Measurements from ENCODE around the gene DUS3L.
A peak's percentile ranks its signal among the peaks of the same experiment; 100 is the strongest.
"Not testable (repeated sequence)": the region's sequence is repeated elsewhere in the genome, so short reads cannot be mapped to it uniquely, and the experiment has no call there.

Gene DUS3L

DNA sequence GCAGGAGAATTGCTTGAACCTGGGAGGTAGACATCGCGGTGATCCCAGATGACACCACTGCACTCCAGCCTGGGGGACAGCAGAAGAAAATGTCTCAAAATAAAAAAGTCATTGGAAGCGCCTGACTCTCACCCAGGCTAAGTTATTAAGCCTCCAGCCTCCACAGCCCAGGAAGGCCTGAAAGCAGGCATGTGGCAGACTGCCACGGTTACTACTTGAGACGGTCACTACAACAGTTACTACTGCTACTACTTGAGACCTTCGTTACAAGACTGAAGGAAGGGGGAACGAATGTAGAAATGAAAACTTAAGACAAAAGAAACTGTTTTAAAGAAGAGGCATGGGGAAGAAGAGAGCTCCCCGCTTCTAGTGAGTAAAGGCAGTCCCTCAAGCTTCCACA lies 16.0 kb downstream of the DUS3L start:
- no peak for DNase-seq (ENCODE audit: low read depth)

DNA sequence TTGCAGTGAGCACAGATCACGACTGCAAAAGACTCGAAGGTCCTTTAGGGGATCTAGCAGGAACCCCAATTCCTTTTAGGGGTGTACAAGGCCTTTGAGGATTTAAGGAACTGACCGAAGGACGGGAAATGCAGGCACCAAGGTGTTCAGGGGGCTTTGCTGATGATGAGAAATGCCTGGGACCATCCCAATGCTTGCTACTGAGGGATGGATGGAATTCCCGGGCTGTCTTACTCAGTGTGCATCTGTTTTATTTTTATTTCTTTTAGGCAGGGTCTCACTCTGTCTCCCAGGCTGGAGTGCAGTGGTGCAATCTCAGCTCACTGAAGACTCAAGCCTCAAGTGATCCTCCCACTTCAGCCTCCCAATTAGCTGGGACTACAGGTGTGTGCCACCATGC lies 17.7 kb downstream of the DUS3L start:
- DNase-seq (ENCODE audit: low read depth): no peak

DNA sequence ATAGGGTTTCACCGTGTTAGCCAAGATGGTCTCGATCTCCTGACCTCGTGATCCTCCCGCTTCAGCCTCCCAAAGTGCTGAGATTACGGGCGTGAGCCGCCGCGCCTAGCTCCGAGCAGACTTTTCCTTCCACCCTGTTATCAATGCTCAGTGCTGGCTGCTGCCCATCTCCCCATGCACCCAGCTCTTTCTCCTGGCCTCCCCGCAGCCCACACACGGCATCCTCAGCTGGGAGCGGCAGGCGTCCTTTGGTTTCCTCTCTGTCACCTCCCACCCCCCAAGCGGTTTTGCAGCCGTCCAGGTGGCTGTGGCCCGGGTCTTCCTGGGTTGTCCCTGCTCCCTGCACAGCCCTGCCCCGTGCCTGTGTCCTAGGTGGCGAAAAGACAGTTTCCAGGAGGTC lies 18.5 kb downstream of the DUS3L start:
- no peak for DNase-seq (ENCODE audit: low read depth)

DNA sequence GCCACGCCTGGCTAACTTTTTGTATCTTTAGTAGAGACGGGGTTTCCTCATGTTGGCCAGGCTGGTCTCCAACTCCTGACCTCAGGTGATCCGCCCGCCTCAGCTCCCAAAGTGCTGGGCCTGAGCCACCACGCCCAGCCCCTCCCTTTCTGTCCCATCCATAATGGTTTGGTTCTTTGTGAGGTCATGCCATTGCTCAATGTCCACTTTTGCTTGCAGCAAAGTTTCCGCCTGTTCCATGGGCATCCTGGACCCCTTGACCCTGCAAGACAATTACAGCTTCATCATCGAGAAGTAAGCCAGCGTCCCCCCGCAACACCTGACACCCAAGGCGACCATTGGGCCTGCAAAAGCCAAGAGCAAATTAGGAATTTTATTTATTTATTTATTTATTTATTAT lies 23.0 kb downstream of the DUS3L start:
- no peak for DNase-seq (ENCODE audit: low read depth)

DNA sequence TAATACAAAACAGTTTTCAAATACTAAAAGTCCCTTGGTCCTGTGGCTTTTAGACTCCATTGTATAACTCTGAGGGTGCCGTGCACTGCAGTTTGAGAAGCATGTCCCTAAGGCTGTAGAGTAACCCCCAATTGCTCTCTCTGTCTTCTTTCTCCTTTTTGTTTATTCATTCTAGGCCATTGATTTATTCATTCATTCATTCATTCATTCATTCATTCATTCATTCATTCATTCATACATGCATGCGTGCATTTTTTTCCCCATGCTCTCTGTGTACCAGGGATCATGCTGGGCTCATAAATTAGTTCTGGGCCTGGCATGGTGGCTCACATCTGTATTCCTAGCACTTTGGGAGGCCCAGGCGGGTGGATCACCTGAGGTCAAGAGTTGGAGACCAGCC lies 25.7 kb downstream of the DUS3L start:
- no peak for DNase-seq (ENCODE audit: low read depth)

DNA sequence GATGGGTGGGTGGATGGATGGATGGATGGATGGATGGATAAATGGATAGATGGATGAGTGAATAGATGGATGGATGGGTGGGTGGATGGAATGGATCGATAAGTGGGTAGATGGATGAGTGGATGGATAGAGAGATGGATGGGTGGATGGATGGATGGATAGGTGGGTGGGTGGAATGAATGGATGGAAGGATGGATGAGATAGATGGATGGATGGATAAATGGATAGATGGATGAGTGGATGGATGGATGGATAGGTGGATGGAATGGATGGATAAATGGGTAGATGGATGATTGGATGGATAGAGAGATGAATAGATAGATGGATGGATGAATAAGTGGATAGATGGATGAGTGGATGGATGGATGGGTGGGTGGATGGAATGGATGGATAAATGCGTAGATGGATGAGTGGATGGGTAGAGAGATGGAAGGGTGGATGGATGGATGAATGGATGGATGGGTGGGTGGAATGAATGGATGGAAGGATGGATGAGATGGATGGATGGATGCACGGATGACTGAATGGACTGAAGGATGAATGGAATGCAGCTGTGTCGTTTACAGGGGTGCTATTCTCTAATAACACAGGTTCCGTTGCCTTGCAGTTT lies 28.2 kb downstream of the DUS3L start:
- DNase-seq (ENCODE audit: low read depth): no peak

DNA sequence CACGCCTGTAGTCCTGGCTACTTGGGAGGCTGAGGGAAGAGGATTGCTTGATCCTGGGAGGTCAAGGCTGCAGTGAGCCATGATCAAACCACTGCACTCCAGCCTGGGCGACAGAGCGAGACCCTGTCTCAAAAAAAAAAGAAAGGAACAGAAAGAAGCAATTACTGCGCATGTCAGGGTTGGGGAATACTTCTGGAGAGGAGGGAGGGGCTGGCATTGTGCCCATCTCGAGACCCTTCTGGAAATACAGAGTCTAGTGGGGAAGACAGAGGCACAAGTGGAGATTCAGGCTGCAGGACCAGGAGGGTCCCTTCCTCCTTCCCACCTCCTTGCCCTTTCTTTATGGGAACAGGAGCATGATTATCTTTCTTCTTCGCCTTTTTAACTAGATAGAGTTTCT lies 37.2 kb downstream of the DUS3L start:
- DNase-seq (ENCODE audit: low read depth): no peak

DNA sequence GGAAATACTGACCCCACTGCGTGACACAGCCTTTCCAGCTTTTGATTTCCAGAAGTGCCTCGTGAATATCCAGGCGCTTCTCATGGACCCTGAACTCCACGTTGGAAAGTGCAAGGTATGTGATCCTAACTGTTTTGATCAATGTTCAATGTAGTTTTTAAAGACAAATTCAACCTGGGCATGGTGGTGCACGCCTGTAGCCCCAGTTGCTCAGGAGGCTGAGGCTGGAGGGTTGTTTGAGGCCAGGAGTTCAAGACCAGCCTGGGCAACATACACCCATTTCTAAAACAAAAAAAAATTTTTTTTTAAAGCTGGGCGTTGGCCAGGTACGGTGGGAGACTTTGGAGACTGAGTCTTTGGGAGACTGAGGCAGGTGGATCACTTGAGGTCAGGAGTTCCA lies 39.3 kb downstream of the DUS3L start:
- DNase-seq (ENCODE audit: low read depth): no peak

DNA sequence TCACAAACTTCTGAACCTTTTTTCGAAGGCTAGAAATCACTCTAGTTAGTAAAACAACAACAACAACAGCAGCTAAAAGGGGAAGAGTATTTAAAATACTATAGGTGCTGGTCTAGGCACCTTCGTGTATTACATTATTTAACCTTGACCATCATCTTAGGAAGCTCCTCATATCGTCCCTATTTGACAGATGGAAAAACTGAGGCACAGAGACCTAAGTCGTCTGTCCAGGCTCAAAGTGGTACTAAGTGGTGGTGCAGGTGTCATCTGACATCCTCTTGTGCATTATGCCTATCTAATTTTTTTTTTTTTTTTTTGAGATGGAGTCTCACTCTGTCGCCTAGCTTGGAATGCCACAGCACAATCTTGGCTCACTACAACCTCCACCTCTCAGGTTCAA lies 41.5 kb downstream of the DUS3L start:
- DNase-seq (ENCODE audit: low read depth): no peak

DNA sequence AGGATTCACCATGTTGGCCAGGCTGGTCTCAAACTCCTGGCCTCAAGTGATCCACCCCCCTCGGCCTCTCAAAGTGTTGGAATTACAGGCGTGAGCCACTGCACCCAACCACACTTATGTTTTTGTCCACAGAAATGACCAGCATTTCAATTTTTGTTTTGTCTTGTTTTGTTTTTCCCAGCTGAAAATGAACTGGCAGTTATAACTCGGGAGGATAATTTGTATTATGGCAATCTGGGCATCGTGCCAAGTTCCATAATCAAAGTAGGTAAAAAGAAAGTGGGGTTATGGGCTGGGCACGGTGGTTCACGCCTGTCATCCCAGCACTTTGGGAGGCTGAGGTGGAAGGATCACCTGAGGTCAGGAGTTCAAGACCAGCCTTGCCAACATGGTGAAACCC lies 42.0 kb downstream of the DUS3L start:
- DNase-seq (ENCODE audit: low read depth): not testable (repeated sequence)

DNA sequence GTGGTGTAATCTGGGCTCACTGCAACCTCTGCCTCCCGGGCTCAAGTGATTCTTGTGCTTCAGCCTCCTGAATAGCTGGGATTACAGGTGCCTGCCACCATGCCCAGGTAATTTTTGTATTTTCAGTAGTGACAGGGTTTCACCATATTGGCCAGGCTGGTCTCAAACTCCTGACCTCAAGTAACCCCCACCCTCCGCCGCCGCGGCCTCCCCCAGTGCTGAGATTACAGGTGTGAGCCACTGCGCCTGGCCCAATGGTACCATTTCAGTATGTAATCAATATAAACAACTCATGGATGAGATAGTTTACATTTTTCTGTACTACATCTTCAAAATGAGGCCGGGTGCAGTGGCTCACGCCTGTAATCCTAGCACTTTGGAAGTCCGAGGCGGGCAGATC lies 46.0 kb downstream of the DUS3L start:
- DNase-seq (ENCODE audit: low read depth): not testable (repeated sequence)

DNA sequence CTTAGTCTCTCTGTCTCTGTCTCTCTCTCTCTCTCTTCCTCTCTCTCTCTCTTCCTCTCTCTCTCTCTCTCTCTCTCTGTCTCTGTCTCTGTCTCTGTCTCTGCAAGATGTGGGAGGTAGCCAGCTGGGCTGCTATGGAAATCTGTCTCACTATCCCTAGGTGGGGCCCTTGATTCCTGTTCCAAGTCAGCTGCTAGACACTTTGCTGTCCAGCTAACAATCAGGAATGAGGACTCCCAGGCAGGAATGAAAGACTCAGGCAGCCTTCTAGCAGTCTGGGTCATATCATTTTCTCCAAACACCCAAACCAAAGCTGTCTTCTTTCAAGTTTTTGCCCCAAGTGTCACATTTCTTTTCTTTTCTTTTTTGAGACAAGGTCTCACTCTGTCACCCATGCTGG lies 47.3 kb downstream of the DUS3L start:
- DNase-seq (ENCODE audit: low read depth): no peak

DNA sequence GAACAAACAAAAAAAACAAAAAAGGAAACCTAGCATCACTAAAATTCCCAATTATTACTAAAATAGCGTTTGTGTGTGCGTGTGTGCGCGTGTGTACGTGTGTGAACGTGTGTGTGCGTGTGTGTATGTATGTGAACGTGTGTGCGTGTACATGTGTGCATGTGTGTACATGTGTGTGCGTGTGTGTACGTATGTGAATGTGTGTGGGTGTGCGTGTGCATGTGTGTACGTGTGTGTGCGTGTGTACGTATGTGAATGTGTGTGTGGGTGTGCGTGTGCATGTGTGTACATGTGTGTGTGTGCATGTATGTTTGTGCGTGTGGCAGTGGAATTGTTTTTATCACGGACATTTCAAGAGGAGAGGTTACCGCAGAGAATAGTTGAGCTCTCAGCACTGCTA lies 48.9 kb downstream of the DUS3L start:
- no peak for DNase-seq (ENCODE audit: low read depth)

DNA sequence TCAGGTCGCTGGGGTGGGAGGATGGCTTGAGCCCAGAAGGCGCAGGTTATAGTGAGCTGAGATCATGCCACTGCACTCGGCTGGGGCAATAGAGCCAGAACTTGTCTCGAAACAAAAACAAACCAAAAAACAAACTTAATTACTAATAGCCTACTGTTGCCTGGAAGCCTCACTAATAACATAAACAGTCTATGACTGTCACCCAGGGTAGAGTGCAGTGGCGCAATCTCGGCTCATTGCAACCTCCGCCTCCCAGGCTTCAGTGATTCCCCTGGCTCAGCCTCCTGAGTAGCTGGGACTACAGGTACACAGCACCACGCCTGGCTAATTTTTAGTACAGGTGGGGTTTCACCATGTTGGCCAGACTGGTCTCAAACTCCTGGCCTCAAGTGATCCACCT lies 52.5 kb downstream of the DUS3L start:
- peak; percentile 21 for DNase-seq (ENCODE audit: low read depth)

All from amniotic epithelial cell (primary cell).